HG03135 (cell line): ENCODE results near the gene RAVER2.

Experiments used
- ATAC-seq: cut with Tn5 transposase; IDR thresholded peaks from one replicate; pipeline ENCODE4 v1.9.1; 2021; ENCODE audit warnings: mild to moderate bottlenecking, moderate library complexity; ENCODE audit not compliant: unreplicated experiment

Gene RAVER2

GRCh38 chr1:64872067-64872466 is 127.2 kb downstream of the RAVER2 start:
- ATAC-seq, result no peak

DNA sequence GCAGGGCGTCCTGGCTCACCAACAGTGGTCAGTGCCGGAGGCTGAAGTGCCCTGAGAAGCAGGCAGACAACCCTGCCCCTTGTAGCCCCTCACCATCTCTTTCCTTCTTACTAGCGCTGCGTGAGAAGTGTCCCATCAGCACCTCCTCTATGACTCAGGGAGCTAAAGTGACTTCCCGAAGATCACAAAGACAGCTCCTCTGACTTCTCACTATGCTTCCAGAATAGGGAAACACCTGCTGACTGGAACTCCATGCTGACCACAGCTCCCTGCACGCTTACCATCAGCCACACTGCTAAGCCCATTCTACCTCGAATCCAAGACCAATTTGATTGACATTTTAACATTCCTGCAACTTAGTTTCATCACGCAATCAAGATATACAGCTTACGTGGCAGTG is 128.7 kb downstream of the RAVER2 start:
- ATAC-seq, result no peak

DNA sequence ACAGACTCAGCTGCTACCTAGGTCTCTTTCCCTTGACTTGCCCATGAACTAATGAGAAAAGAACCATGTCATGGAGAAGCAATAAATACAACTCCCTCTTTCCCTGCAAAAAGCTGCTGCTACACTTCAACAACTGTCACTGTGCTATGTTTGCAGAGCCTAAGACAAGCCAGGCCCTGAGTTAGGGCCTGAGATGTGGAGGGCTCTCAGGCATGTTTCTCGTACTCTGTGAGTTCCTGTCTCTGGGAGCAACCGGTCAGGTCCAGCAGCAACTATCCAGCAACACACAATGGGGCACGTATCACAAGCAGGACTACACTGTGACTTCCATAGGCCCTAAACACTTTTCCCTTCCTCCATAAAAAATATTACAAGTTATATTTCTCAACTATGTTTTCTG is 129.8 kb downstream of the RAVER2 start:
- ATAC-seq, result no peak

DNA sequence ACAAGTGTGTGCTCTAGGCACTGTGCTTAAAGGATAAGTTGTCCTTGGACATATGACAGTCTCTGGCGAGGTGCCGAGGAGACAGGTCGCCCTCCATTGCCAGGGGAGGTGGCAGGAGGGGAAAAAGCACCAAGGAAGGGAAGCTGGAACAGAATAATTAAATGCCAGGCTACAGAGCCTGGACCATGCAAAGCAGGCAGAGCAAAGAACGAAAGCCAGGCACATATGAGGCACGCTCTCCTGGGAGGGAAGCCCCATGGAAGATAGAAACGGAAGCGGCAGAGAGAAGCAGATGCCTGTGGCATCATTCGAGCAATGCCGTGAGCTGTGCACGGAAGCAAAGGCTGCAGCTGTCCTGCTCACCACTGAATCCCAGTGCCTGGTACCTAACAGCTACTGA is 130.2 kb downstream of the RAVER2 start:
- no peak for ATAC-seq

- ATAC-seq, result no peak
Measured at GRCh38 chr1:64875606-64876005, 130.7 kb downstream of the RAVER2 start.

DNA sequence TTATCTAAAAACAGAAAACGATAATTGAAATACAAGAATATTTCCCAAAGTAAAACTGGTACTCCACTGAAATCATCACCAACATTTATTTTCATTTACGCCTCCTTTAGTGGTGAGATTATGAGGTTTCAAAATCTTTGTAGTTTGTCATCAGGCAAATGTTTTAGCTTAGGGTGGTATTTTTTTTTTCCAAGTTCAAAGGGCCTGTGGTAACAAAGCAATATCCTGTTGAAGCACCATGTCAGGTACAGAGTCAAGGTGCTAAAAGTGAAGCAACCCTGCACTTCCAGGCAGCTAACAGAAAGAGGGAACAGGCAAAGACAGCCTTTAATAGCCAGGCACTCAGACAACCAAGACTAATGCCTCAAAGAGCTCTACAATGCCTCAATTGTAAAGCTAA is 132.3 kb downstream of the RAVER2 start:
- ATAC-seq, result no peak

DNA sequence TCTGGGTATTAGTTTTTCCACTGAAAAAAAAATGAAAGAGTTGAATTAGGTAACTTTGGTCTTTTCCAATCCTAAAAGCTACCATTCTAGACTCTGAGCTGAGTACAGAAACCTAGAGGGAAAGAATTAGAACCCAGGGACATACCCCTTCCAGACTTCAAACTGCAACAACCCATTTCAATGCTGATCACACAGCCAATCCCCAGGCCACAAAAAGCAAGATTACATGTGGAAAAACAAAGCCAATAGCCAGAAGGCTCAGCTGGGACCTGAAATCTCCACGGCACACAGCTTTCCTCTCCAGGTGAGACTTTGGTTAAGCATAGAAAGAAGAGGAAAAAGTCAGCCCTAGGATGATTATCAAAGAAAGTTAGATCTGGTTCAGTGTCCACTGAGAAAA is 132.7 kb downstream of the RAVER2 start:
- no peak for ATAC-seq

DNA sequence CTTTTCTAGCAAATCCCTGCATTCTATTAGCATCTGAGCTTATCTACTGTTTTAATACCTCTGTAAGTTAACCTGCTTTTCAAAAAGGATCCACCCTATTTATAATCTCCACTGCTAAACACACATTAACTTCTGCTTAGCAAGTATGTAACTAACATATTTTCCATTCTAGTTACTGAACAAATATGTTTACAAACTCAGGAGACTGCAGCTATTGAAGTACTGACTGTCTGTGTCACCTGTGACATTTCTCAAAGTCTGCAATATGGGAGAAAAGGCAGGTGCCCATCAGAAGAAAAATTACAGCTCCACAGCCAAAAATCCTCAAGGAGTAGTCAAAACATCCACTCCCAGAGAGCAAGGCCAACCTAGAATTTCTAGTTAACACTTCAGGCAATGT is 133.2 kb downstream of the RAVER2 start:
- ATAC-seq, result no peak

GRCh38 chr1:64878931-64879611 is 134.2 kb downstream of the RAVER2 start:
- ATAC-seq, result no peak

GRCh38 chr1:64880449-64880848 is 135.6 kb downstream of the RAVER2 start:
- ATAC-seq, result no peak

GRCh38 chr1:64881281-64881680 is 136.4 kb downstream of the RAVER2 start:
- no peak for ATAC-seq
